GM18499 (cell line): ENCODE data around the gene FAM135A.
"Not testable (repeated sequence)": the region's sequence is repeated elsewhere in the genome, so short reads cannot be mapped to it uniquely, and the experiment has no call there.

Source experiments
- ATAC-seq: cut with Tn5 transposase; IDR thresholded peaks from one replicate; pipeline ENCODE4 v1.9.1; 2021; ENCODE audit warnings: moderate number of reproducible peaks; ENCODE audit not compliant: insufficient read depth, unreplicated experiment

The FAM135A gene

DNA sequence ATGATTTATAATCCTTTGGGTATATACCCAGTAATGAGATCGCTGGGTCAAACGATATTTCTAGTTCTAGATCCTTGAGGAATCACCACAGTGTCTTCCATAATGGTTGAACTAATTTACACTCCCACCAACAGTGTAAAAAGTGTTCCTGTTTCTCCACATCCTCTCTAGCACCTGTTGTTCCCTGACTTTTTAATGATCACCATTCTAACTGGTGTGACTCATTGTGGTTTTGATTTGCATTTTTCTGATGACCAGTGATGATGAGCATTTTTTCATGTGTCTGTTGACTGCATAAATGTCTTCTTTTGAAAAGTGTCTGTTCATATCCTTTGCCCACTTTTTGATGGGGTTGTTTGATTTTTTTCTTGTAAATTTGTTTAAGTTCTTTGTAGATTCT lies 40.6 kb downstream of the FAM135A start:
- not testable (repeated sequence) for ATAC-seq

DNA sequence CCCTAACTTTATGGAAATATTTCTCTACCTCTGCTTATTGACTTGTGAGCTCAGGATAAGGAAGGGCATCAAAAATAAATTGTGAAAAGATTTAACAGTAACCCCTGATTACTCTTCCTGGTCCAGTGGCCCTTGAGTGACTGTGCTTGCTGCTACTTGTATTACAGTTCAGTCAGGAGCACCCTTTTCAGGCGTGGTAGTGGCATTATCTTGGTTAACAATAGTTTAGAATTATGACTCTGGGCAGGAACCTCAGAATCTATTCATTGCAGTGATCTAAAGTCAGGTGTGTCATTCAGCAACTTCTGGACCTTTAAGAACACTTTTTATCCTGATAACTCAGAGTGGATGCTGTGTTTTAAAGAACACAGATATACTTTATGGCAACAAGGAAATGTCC lies 43.4 kb downstream of the FAM135A start:
- ATAC-seq = no peak

DNA sequence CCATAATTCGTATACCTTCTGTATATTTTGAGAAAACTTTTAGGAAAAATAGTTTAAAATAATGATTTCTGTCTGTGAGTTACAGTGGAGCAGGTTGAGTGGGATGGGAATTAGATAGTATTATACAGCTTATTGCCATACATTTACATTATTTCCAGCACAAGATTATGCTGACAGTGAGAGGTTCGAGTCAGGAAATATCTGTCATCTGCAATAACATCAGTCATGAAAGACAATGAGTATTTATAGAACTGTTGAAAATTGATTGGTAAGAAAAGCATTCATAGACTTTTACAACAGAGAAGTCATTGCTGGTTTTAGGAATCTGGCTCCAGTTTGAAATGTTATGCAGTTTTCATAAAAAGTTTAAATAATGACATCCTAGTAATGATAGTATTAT lies 45.9 kb downstream of the FAM135A start:
- no peak for ATAC-seq

DNA sequence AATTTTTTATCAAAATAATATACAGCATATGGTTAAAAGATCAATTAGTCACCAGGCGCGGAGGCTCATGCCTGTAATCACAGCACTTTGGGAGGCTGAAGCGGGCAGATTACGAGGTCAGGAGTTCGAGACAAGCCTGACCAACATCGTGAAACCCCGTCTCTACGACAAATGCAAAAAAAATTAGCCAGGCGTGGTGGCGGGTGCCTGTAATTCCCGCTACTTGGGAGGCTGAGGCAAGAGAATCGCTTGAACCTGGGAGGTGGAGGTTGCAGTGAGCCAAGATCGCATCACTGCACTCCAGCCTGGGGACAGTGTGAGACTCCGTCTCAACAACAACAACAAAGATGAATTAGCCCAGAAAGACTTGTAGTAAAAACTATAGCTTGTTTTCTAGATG lies 46.4 kb downstream of the FAM135A start:
- ATAC-seq = not testable (repeated sequence)

GRCh38 chr6:70470016-70470415 lies 56.7 kb downstream of the FAM135A start:
- no peak for ATAC-seq

GRCh38 chr6:70470510-70470909 lies 57.2 kb downstream of the FAM135A start:
- ATAC-seq = not testable (repeated sequence)

DNA sequence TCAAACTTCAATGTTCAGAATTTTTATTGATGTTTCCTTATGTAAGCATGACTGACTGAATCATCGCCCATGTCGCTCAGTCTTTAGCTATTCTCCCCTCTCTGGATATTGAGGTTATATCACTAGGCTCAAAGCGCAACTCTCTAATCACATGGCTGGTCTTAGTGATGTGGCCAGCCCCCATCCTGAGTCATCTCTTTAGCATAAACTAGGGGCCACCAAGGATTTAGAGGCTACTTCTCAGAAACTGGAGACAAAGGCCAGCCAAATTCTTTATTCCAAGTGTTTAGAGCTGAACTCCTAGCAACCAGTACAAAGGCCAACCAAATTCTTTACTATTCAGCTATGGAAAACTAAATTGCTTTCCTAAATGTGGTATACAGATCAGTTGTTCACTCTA lies 61.4 kb downstream of the FAM135A start:
- no peak for ATAC-seq

GRCh38 chr6:70479236-70479635 lies 65.9 kb downstream of the FAM135A start:
- no peak for ATAC-seq

GRCh38 chr6:70486638-70487037 lies 73.3 kb downstream of the FAM135A start:
- not testable (repeated sequence) for ATAC-seq

- ATAC-seq = no peak
These were observed 76.1 kb downstream of the FAM135A start for GRCh38 chr6:70489364-70489763.

DNA sequence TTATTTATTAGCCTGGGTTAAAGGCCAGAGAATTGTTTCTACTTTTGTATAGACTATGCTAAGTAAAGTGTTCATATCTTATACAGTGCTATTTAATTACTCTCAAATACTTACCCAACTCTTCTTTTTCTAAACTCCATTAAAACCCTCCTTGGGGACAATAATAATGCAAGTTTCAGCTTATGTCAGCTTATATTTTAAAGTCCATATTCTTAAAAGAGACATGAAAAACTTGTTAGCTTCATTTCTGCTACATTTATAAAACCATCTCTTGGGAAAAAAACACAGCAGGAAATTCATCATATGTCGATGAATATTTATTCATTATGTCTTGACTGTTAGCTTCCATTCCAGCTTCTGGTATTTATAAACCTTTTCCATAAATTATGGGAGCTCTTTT lies 81.5 kb downstream of the FAM135A start:
- ATAC-seq = no peak

- ATAC-seq = not testable (repeated sequence)
These were observed 82.5 kb downstream of the FAM135A start for GRCh38 chr6:70495790-70496189.

DNA sequence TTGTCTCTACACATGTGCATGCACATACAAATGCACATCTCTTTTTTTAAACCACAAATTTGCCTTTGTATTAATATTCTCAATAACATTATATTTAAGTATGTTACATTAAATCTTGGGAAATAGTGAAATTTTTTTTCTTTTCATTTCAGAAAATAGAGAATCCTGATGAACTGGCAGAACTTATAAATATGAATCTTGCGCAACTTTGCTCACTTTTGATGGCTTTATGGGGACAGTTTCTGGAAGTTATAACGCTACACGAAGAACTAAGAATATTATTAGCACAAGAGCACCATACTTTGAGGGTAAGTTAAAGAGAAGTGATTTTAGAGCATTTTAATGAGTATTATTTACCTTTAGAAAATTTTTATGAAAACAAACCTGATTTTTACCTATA lies 89.2 kb downstream of the FAM135A start:
- no peak for ATAC-seq

GRCh38 chr6:70503813-70504465 lies 90.6 kb downstream of the FAM135A start:
- ATAC-seq = no peak

GRCh38 chr6:70506321-70506720 lies 93.0 kb downstream of the FAM135A start:
- no peak for ATAC-seq

DNA sequence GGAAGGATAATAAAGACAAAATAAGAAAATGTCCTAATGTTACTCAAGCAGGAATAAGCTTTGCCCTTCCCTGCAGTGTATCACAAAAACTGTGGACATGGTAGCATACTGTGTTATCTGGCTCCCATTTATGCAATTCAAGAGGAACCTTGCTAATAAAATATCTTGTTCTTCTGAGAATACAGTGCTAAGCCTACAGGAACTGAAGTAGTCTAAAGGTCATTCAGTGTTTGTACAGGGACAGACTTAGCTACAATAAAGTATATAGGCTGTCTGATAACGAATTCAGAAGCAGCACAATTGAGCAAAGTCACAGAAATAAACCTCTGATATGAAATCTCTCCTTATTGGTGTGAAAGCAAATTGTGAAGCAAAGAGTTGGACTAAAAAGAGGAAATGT lies 93.9 kb downstream of the FAM135A start:
- no peak for ATAC-seq

GRCh38 chr6:70508953-70509352 lies 95.6 kb downstream of the FAM135A start:
- no peak for ATAC-seq

- ATAC-seq = no peak
These were observed 97.3 kb downstream of the FAM135A start for GRCh38 chr6:70510600-70510999.

DNA sequence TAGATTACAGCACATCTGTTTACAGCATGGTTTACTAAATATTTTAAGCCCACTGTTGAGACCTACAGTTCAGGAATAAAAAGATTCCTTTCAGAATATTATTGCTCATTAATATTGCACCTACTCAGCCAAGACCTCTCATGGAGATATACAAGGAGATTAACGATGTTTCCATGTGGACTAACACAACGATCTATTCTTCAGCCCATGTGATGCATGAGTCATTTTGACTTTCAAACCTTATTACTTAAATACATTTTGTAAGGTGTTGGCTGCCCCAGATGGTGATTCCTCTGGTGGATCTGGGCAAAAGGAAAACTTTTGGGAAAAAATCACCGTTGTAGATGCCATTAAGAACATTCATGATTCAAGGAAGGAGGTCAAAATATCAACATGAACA lies 105.4 kb downstream of the FAM135A start:
- no peak for ATAC-seq

- ATAC-seq = no peak
These were observed 107.3 kb downstream of the FAM135A start for GRCh38 chr6:70520575-70520974.

DNA sequence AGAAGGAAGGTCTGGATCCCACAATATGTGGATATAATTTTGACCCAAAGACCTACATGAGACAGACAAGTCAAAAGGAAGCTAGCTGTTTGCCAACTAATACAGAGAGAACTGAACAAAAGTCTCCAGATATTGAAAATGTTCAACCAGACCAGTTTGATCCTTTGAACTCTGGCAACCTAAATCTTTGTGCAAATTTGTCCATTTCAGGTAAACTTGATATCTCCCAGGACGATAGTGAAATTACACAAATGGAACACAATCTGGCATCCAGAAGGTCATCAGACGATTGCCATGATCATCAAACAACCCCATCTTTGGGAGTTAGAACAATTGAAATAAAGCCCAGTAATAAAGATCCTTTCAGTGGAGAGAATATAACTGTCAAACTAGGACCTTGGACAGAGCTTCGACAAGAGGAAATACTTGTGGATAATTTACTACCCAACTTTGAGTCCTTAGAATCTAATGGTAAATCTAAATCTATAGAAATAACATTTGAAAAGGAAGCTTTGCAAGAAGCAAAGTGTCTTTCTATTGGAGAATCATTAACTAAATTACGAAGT lies 111.5 kb downstream of the FAM135A start:
- no peak for ATAC-seq

GRCh38 chr6:70527071-70527737 lies 113.9 kb downstream of the FAM135A start:
- ATAC-seq = no peak
